ENCODE results near the gene ADO.

GRCh38 chr10:62804356-62805230, at the start of gene ADO:
- TF ChIP-seq, protein P1, sequence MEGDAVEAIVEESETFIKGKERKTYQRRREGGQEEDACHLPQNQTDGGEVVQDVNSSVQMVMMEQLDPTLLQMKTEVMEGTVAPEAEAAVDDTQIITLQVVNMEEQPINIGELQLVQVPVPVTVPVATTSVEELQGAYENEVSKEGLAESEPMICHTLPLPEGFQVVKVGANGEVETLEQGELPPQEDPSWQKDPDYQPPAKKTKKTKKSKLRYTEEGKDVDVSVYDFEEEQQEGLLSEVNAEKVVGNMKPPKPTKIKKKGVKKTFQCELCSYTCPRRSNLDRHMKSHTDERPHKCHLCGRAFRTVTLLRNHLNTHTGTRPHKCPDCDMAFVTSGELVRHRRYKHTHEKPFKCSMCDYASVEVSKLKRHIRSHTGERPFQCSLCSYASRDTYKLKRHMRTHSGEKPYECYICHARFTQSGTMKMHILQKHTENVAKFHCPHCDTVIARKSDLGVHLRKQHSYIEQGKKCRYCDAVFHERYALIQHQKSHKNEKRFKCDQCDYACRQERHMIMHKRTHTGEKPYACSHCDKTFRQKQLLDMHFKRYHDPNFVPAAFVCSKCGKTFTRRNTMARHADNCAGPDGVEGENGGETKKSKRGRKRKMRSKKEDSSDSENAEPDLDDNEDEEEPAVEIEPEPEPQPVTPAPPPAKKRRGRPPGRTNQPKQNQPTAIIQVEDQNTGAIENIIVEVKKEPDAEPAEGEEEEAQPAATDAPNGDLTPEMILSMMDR (conservative IDR thresholded peaks at IDR 0.05; ENCODE audit: low read depth, low read length), result no peak
- TF ChIP-seq SMC3 (IDR thresholded peaks at IDR 0.05; ENCODE audit: low read depth, low read length), result no peak
- peak; percentile 62 for TF ChIP-seq POLR2A (IDR thresholded peaks at IDR 0.05; ENCODE audit: low read depth, low read length)
- TF ChIP-seq NFE2L2 (IDR thresholded peaks at IDR 0.05; ENCODE audit: low read depth, low read length), result no peak
- TF ChIP-seq RAD21 (IDR thresholded peaks at IDR 0.05; ENCODE audit: low read length), result no peak
- TF ChIP-seq CEBPB (IDR thresholded peaks at IDR 0.05; ENCODE audit: low read depth, low read length), result no peak
- TF ChIP-seq RFX5 (IDR thresholded peaks at IDR 0.05; ENCODE audit: low read depth, low read length), result no peak
- TF ChIP-seq MXI1 (IDR thresholded peaks at IDR 0.05; ENCODE audit: borderline replicate concordance, low read depth, low read length), result peak; percentile 39; the same call in 1 of the 2 replicates

Data from IMR-90 (cell line).